SU-DHL-6 (cell line): Measurements from ENCODE around the gene FBRSL1.

Source experiments
- EZH2phosphoT487 ChIP-seq: fragments of 200-600 bp; sonication (generic), shearing (Covaris generic); conservative IDR thresholded peaks from 2 replicates; pipeline ENCODE4 v1.6.1; 2018; ENCODE audit warnings: mild to moderate bottlenecking, antibody characterized with exemption, low read length, moderate library complexity, mixed read lengths
- TF ChIP-seq, protein P1 (sequence below): fragments of 200-600 bp; sonication (generic); IDR thresholded peaks from one replicate; pipeline ENCODE4 v1.5.1; 2017; ENCODE audit warnings: antibody characterized with exemption, mild to moderate bottlenecking, low read length, moderate library complexity; ENCODE audit not compliant: insufficient read depth, poor library complexity, severe bottlenecking

DNA sequence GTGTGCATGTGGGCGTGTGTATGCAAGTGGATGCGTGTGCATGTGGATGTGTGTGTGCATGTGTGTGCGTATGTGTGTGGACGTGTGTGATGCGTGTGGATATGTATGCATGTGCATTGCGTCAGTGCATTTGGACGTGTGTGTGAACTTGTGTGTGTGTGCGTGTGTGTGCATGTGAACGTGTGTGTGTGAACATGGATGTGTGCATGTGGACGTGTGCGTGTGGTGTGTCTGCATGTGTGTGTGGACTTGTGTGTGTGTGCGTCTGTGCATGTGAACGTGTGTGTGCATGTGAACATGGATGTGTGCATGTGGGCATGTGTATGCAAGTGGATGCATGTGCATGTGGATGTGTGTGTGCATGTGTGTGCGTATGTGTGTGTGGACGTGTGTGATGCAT lies 34.4 kb upstream of the FBRSL1 start:
- TF ChIP-seq, protein P1, sequence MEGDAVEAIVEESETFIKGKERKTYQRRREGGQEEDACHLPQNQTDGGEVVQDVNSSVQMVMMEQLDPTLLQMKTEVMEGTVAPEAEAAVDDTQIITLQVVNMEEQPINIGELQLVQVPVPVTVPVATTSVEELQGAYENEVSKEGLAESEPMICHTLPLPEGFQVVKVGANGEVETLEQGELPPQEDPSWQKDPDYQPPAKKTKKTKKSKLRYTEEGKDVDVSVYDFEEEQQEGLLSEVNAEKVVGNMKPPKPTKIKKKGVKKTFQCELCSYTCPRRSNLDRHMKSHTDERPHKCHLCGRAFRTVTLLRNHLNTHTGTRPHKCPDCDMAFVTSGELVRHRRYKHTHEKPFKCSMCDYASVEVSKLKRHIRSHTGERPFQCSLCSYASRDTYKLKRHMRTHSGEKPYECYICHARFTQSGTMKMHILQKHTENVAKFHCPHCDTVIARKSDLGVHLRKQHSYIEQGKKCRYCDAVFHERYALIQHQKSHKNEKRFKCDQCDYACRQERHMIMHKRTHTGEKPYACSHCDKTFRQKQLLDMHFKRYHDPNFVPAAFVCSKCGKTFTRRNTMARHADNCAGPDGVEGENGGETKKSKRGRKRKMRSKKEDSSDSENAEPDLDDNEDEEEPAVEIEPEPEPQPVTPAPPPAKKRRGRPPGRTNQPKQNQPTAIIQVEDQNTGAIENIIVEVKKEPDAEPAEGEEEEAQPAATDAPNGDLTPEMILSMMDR, result no peak
- no peak for TF ChIP-seq EZH2phosphoT487
